HG02623 (cell line): Measurements from ENCODE around the gene RHOT1.
"Not testable (repeated sequence)": the region's sequence is repeated elsewhere in the genome, so short reads cannot be mapped to it uniquely, and the experiment has no call there.

Source experiments
- ATAC-seq: cut with Tn5 transposase; IDR thresholded peaks from one replicate; pipeline ENCODE4 v1.9.1; 2021; ENCODE audit warnings: moderate library complexity; ENCODE audit not compliant: unreplicated experiment

Gene RHOT1

GRCh38 chr17:32123782-32124181, 18.5 kb upstream of the RHOT1 start:
- ATAC-seq: no peak

- ATAC-seq: no peak
Observed at GRCh38 chr17:32124985-32125847, 17.1 kb upstream of the RHOT1 start.

- no peak for ATAC-seq
Observed at GRCh38 chr17:32125848-32126153, 16.5 kb upstream of the RHOT1 start.

GRCh38 chr17:32126325-32126724, 16.0 kb upstream of the RHOT1 start:
- ATAC-seq: no peak

GRCh38 chr17:32126746-32127145, 15.6 kb upstream of the RHOT1 start:
- ATAC-seq: no peak

GRCh38 chr17:32127158-32127897, 15.0 kb upstream of the RHOT1 start:
- peak; percentile 94 for ATAC-seq

GRCh38 chr17:32128470-32128869, 13.8 kb upstream of the RHOT1 start:
- ATAC-seq: not testable (repeated sequence)

- ATAC-seq: not testable (repeated sequence)
Observed at GRCh38 chr17:32135497-32136117, 6.7 kb upstream of the RHOT1 start.

- no peak for ATAC-seq
Observed at GRCh38 chr17:32136856-32137255, 5.4 kb upstream of the RHOT1 start.

- ATAC-seq: not testable (repeated sequence)
Observed at GRCh38 chr17:32139504-32139903, 2.8 kb upstream of the RHOT1 start.

- ATAC-seq: no peak
Observed at GRCh38 chr17:32141258-32141657, 1.0 kb upstream of the RHOT1 start.

GRCh38 chr17:32141679-32142037, 644 bp upstream of the RHOT1 start:
- ATAC-seq: no peak

GRCh38 chr17:32142857-32143526, 690 bp downstream of the RHOT1 start:
- no peak for ATAC-seq

- ATAC-seq: no peak
Observed at GRCh38 chr17:32143527-32143870, 1.2 kb downstream of the RHOT1 start.

- not testable (repeated sequence) for ATAC-seq
Observed at GRCh38 chr17:32144442-32144841, 2.1 kb downstream of the RHOT1 start.

GRCh38 chr17:32148351-32148750, 6.0 kb downstream of the RHOT1 start:
- no peak for ATAC-seq

GRCh38 chr17:32150358-32150757, 8.1 kb downstream of the RHOT1 start:
- ATAC-seq: no peak

GRCh38 chr17:32152130-32152529, 9.8 kb downstream of the RHOT1 start:
- ATAC-seq: no peak

- ATAC-seq: no peak
Observed at GRCh38 chr17:32155896-32156295, 13.6 kb downstream of the RHOT1 start.

GRCh38 chr17:32156656-32157055, 14.4 kb downstream of the RHOT1 start:
- no peak for ATAC-seq

GRCh38 chr17:32157225-32157624, 14.9 kb downstream of the RHOT1 start:
- no peak for ATAC-seq
